Natural killer cell treated with Interleukin-12 subunit alpha and Interleukin-12 subunit beta and Interleukin-15 and Interleukin-18, amount 100 ng/mL, for 72 hours (primary cell): ENCODE results near the gene C16orf92. TPM values are rescaled to one million over a fixed set of nuclear protein-coding genes. Genes with fewer than 3 reads are reported as not detected.

Experiments
- ATAC-seq, 2 donors: fragments of 150-1000 bp; cut with Tn5 transposase in 1 of 2; sonication (Bioruptor Pico), chemical (Tn5 transposase) in 1 of 2; 2 replicates each; pipeline ENCODE4 v1.10.0; 2021
- DNase-seq: peaks from one replicate; pipeline ENCODE4 v3.0.0; 2022; ENCODE audit warnings: low spot score
- H3K27ac Mint-ChIP-seq, 2 donors: 1 replicate in 1 of 2; 2 replicates in 1 of 2; pipeline ENCODE4 v1.8.0; 2022; ENCODE audit warnings: mixed read lengths in 2 of 2, mild to moderate bottlenecking in 1 of 2, moderate library complexity in 1 of 2
- H3K27me3 Mint-ChIP-seq, 2 donors: 1 replicate in 1 of 2; 2 replicates in 1 of 2; pipeline ENCODE4 v1.8.0; 2022; ENCODE audit warnings: mixed read lengths in 2 of 2
- H3K36me3 Mint-ChIP-seq: one replicate; pipeline ENCODE4 v1.8.0; 2022; ENCODE audit warnings: mixed read lengths
- H3K4me1 Mint-ChIP-seq, 2 donors: 1 replicate in 1 of 2; 2 replicates in 1 of 2; pipeline ENCODE4 v1.8.0; 2022; ENCODE audit warnings: low read depth in 2 of 2, mixed read lengths in 2 of 2, mild to moderate bottlenecking in 1 of 2
- H3K4me3 Mint-ChIP-seq: one replicate; pipeline ENCODE4 v1.8.0; 2022; ENCODE audit warnings: mixed read lengths
- H3K9me3 Mint-ChIP-seq: 2 replicates; pipeline ENCODE4 v1.8.0; 2022; ENCODE audit warnings: mixed read lengths
- total RNA-seq, 2 donors: library from RNA; stranded (reverse); gene quantifications; one replicate each; pipeline ENCODE4 v1.2.3, GENCODE V29; 2022

Gene C16orf92
- total RNA-seq, 2 donors from 2014 or later, result not detected

DNA sequence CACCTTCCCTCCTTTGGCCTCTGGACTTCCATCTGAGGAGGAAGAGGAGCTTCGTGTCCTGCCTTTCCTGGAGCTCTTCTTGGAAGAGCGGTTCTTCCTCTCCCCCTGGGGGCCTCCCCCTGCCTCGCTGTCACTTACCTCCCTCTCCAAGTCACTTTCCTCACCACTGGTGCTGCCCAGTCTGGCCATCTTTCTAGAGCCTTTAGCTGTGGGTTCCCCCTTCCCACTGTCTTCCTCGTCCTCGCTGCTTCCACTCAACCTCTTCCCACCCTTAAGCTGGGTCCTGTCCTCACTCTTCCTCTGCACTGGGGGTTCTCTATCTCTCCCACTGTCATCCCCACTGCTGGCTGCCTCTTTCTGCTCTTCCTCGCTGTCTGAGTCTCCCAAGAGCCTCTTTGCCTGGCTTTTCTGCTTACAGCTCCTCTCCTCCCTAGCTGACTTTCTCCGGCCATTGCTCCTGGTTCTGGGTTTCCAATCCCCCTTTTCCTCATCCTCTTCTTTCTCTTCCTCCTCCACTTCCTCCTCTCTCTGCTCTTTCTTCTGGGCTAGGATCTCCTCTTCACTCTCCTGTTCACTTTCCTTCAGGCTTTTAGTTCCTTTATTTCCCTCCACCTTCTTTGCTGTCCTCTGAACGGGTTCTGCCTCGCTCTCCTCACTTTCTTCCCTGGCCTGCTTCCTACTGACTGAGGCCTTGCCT, 28.9 kb upstream of the C16orf92 start:
- peak overlapping the region; percentile 96 to 98 for H3K27ac Mint-ChIP-seq
- H3K9me3 Mint-ChIP-seq, result no peaks in the 10 kb centered on the region
- peaks cover 27 to 36% of the 10 kb centered on the region in 2 donors for H3K4me1 Mint-ChIP-seq
- ATAC-seq, result no peak
- H3K36me3 Mint-ChIP-seq, result peaks cover 2% of the 10 kb centered on the region
- peak; percentile 51 for DNase-seq
- peak overlapping the region; percentile 97 for H3K4me3 Mint-ChIP-seq
- no peaks in the 10 kb centered on the region for H3K27me3 Mint-ChIP-seq

- peak overlapping the region; percentile 96 to 98 for H3K27ac Mint-ChIP-seq
- H3K27me3 Mint-ChIP-seq, result no peaks in the 10 kb centered on the region
- DNase-seq (peak; percentile 76), ATAC-seq (peak; percentile 51 to 53)
- H3K4me3 Mint-ChIP-seq, result peak overlapping the region; percentile 97
- peaks cover 25 to 43% of the 10 kb centered on the region in 2 donors for H3K4me1 Mint-ChIP-seq
- no peaks in the 10 kb centered on the region for H3K36me3 Mint-ChIP-seq
- H3K9me3 Mint-ChIP-seq, result no peaks in the 10 kb centered on the region
These were observed 28.2 kb upstream of the C16orf92 start for GRCh38 chr16:29994600-29995323.

- Mint-ChIP-seq H3K27ac (peak within 1 kb of the TSS; percentile 96 to 98), H3K4me3 (peak within 1 kb of the TSS; percentile 97), H3K4me1 (peaks cover 25 to 44% of the 10 kb centered on the region in 2 donors), H3K9me3 (no peaks in the 10 kb centered on the region), H3K36me3 (no peaks in the 10 kb centered on the region), H3K27me3 (no peaks in the 10 kb centered on the region)
- DNase-seq, result peak; percentile 91
- peak; percentile 77 to 82 for ATAC-seq
These were observed 27.6 kb upstream of the C16orf92 start, which contains the start of gene HIRIP3 for GRCh38 chr16:29995324-29995910. Gene HIRIP3, minus strand, starts transcription at chr16:29995617. Its CDS starts 12 bp downstream, at chr16:29995605.

DNA sequence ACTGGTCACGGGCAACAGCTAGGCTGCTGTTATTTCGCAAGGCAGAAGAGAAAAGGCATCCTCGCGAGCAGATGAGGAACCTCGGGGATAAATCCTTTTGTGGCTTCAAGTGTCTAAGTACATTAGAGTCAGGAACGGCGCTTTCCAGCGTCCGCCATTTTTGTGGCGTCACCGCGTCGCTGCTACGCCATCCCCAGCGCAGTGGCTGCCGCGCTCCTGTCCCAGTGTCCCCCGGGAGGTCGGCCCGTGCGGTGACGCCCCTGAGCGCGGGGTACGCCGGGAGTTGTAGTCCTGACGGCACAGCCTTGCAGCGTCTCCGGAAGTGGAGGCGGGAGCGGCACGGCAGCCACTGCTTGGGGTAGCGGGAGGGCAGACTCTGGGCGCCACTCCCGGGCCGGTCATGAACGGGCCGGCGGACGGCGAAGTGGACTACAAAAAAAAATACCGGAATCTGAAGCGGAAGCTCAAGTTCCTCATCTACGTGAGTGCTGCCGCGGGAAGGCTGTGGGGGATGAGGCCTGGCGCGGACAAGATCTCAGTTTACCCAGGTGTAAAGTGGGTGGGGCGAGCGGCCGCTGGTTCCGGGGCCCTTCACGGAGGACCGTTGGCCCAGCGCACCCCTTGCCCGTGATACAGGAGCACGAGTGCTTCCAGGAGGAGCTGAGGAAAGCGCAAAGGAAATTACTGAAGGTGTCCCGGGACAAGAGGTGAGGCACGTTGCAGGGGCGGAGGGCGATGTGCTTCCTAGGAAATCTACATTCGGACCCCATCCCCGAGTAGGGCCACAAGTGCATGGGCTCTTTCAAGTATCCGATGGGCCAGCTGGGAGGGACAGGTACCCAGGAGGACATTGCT, 26.9 kb upstream of the C16orf92 start, which contains the start of gene INO80E:
Gene INO80E (plus strand): TSS at position 331 of the 855 bp plus-strand sequence. CDS start 70 bp downstream, at position 401.
- peak within 1 kb of the TSS; percentile 97 for H3K4me3 Mint-ChIP-seq
- peaks cover 25 to 44% of the 10 kb centered on the region in 2 donors for H3K4me1 Mint-ChIP-seq
- no peaks in the 10 kb centered on the region for H3K36me3 Mint-ChIP-seq
- ATAC-seq (peak; percentile 99 to 100), DNase-seq (peak; percentile 100)
- no peaks in the 10 kb centered on the region for H3K27me3 Mint-ChIP-seq
- H3K27ac Mint-ChIP-seq, result peak within 1 kb of the TSS; percentile 96 to 98
- no peaks in the 10 kb centered on the region for H3K9me3 Mint-ChIP-seq

DNA sequence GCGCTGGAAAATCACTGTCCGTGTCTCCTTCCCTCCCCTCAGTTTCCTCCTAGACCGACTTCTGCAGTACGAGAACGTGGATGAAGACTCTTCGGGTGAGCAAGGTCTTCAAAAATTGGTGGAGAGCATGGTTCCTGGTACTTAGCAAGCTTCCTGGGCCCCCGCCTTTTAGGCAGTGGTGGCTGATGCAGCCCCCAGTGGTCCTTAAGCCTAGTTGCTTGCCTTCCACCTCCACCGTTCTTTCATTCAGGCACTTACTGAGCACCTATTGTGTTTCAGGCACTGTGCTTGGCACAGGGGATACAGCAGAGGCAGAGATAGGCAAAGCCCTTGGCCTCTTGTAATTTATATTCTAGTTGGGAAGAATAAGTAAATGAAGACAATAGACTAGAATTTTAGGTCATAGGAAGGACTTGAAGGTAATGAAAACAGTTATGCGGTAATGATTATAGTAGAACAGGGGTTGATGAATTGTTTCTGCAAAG, 26.2 kb upstream of the C16orf92 start:
- H3K36me3 Mint-ChIP-seq, result no peaks in the 10 kb centered on the region
- no peak for DNase-seq
- ATAC-seq, result no peak
- H3K9me3 Mint-ChIP-seq, result no peaks in the 10 kb centered on the region
- H3K4me3 Mint-ChIP-seq, result peak overlapping the region; percentile 97
- H3K27me3 Mint-ChIP-seq, result no peaks in the 10 kb centered on the region
- peaks cover 27 to 45% of the 10 kb centered on the region in 2 donors for H3K4me1 Mint-ChIP-seq
- H3K27ac Mint-ChIP-seq, result peak overlapping the region; percentile 96 to 98

- DNase-seq (no peak), ATAC-seq (no peak)
- Mint-ChIP-seq H3K4me3 (no peak overlapping the region), H3K9me3 (no peaks in the 10 kb centered on the region), H3K27me3 (no peaks in the 10 kb centered on the region), H3K4me1 (peaks cover 25 to 43% of the 10 kb centered on the region in 2 donors), H3K27ac (no peak overlapping the region), H3K36me3 (peaks cover 5% of the 10 kb centered on the region)
These were observed 23.4 kb upstream of the C16orf92 start for GRCh38 chr16:29999605-30000004.

GRCh38 chr16:30000735-30001631, 22.0 kb upstream of the C16orf92 start:
- ATAC-seq (no peak), DNase-seq (peak; percentile 60)
- Mint-ChIP-seq H3K4me3 (no peak overlapping the region), H3K27ac (no peak overlapping the region), H3K9me3 (no peaks in the 10 kb centered on the region), H3K27me3 (no peaks in the 10 kb centered on the region), H3K4me1 (peaks cover 20 to 34% of the 10 kb centered on the region in 2 donors), H3K36me3 (peaks cover 5% of the 10 kb centered on the region)

GRCh38 chr16:30002614-30003346, 20.2 kb upstream of the C16orf92 start:
- no peaks in the 10 kb centered on the region for H3K27me3 Mint-ChIP-seq
- H3K4me1 Mint-ChIP-seq, result peaks cover 9 to 24% of the 10 kb centered on the region in 2 donors
- peaks cover 5% of the 10 kb centered on the region for H3K36me3 Mint-ChIP-seq
- no peak overlapping the region for H3K4me3 Mint-ChIP-seq
- no peaks in the 10 kb centered on the region for H3K9me3 Mint-ChIP-seq
- ATAC-seq (no peak), DNase-seq (peak; percentile 51)
- peak overlapping the region; percentile 19 to 70 for H3K27ac Mint-ChIP-seq

- Mint-ChIP-seq H3K27ac (no peak overlapping the region), H3K9me3 (no peaks in the 10 kb centered on the region)
These were observed 19.2 kb upstream of the C16orf92 start for GRCh38 chr16:30003670-30004423.

GRCh38 chr16:30004424-30004776, 18.6 kb upstream of the C16orf92 start:
- no peak overlapping the region for H3K4me3 Mint-ChIP-seq
- no peaks in the 10 kb centered on the region for H3K9me3 Mint-ChIP-seq
- peaks cover 0 to 6% of the 10 kb centered on the region in 2 donors for H3K27me3 Mint-ChIP-seq
- peaks cover 5% of the 10 kb centered on the region for H3K36me3 Mint-ChIP-seq
- DNase-seq (peak; percentile 58), ATAC-seq (no peak)
- peaks cover 9 to 11% of the 10 kb centered on the region in 2 donors for H3K4me1 Mint-ChIP-seq
- H3K27ac Mint-ChIP-seq, result no peak overlapping the region

More at GRCh38 chr16:30003670-30004423, 19.2 kb upstream of the C16orf92 start:
- ATAC-seq (no peak), DNase-seq (peak; percentile 42)
- H3K36me3 Mint-ChIP-seq, result peaks cover 5% of the 10 kb centered on the region
- no peak overlapping the region for H3K4me3 Mint-ChIP-seq
- peaks cover 9 to 17% of the 10 kb centered on the region in 2 donors for H3K4me1 Mint-ChIP-seq
- H3K27me3 Mint-ChIP-seq, result peaks cover 0 to 2% of the 10 kb centered on the region in 2 donors

DNA sequence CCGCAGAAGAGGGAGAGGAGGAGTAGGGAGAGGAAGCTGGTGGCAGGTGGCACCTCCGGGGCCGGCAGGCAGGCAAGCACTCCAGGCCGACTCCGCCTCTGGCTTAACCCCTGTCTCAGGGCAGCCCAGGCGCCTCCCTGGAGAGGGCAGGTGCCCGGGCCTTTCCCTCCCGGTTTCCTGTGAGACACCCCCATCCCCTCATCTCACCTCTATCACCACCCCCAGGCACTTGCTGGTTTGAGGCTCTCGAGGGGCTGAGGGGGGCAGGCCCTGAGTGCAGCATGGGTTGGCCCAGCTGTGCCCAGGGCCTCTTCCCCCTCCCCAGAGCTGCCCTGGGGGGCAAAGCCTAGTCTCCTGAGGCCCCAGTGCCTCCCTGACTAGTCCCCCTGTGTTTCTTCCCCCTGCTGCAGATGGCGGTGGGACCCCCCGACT, 18.2 kb upstream of the C16orf92 start:
- Mint-ChIP-seq H3K36me3 (peaks cover 5% of the 10 kb centered on the region), H3K27me3 (peaks cover 0 to 8% of the 10 kb centered on the region in 2 donors), H3K4me3 (no peak overlapping the region), H3K4me1 (peaks cover 7 to 9% of the 10 kb centered on the region in 2 donors), H3K27ac (no peak overlapping the region), H3K9me3 (no peaks in the 10 kb centered on the region)
- DNase-seq (no peak), ATAC-seq (no peak)
